ENCODE data around the gene NMT2. TPM values are rescaled to one million over a fixed set of nuclear protein-coding genes. Genes with fewer than 3 reads are reported as not detected.

NMT2 gene
- total RNA-seq, 1 experiment from 2014 or later: 14.4 TPM

DNA sequence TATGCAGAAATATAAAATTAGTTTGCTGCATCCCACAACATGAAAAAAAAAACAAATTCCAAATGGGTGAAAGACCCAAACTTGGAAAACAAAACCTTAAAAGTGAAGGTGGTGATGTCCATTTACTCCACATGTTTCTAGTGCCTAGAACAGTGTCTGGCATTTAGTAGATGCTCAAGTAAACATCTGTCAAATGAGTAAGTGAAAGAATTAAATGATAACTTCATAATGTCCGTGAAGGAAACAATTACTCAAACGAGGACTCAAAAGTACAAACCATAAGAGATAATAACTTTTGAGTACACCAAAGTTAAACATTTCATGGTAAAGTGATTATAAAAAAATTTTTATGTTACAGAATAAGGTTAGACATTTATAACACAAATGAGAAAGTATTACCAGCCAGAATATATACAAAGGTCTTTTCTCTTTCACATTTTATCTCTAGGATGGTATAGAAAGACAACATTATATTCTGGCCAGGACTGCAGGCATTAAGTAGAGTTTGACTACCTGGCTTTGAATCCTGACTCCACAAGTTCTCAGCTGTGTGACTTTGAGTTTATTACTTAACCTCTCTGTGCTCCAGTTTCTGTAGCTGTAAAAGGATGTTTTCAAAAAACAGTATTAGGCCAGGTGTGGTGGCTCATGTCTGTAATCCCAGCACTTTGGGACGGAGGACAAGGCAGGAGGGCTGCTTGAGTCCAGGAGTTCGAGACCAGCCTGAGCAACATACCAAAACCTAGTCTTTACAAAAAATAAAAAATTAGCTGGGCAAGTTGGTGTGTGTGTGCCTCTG lies 20.7 kb downstream of the NMT2 start:
- POLR2A ChIA-PET (ENCODE audit: unreplicated experiment): interaction anchor here (0.6 kb wide), 1 partner anchor 15 kb away, joined by 9 read pairs; no protein-coding TSS in a partner anchor
- H3K27me3 ChIP-seq (ENCODE audit: low read length): no peaks in the 10 kb centered on the region
- intact Hi-C loops (cut with micrococcal nuclease): no loop called here
- no peak overlapping the region for H3K9ac ChIP-seq (ENCODE audit: low read length)
- ATAC-seq (no peak), DNase-seq (no peak)
- H3K79me2 ChIP-seq (ENCODE audit: low read length): 0 out of 2 replicates have a peak, but pooled peaks cover 5% of the 10 kb centered on the region
- no peak overlapping the region for H3K4me2 ChIP-seq (ENCODE audit: low read length)
- no peak overlapping the region for H2AFZ ChIP-seq (ENCODE audit: low read length)
- no peak for TF ChIP-seq EZH2phosphoT487 (IDR thresholded peaks at IDR 0.05; ENCODE audit: borderline replicate concordance, low read length)
- no peak for TF ChIP-seq EZH2 (IDR thresholded peaks at IDR 0.05; ENCODE audit: low read length, unreplicated experiment)
- H4K20me1 ChIP-seq (ENCODE audit: low read length): no peaks in the 10 kb centered on the region
- H3K9me3 ChIP-seq (ENCODE audit: low read length): no peaks in the 10 kb centered on the region
- no peak overlapping the region for H3K27ac ChIP-seq (ENCODE audit: low read length)
- CTCF ChIA-PET: no interaction called here
- no peaks in the 10 kb centered on the region for H3K9me2 ChIP-seq (replicated peaks; ENCODE audit: low read length)
- no peak overlapping the region for H3K4me3 ChIP-seq (ENCODE audit: low read length)
- BruUV-seq (replicated peaks): no TSS peak
- no peaks in the 10 kb centered on the region for H3K36me3 ChIP-seq (ENCODE audit: low read depth, low read length)
- H3F3A ChIP-seq (ENCODE audit: low read length, unreplicated experiment): no peaks in the 10 kb centered on the region
- H3K4me1 ChIP-seq (ENCODE audit: insufficient read depth, low read length): 0 out of 2 replicates have a peak, but pooled peaks cover 2% of the 10 kb centered on the region

DNA sequence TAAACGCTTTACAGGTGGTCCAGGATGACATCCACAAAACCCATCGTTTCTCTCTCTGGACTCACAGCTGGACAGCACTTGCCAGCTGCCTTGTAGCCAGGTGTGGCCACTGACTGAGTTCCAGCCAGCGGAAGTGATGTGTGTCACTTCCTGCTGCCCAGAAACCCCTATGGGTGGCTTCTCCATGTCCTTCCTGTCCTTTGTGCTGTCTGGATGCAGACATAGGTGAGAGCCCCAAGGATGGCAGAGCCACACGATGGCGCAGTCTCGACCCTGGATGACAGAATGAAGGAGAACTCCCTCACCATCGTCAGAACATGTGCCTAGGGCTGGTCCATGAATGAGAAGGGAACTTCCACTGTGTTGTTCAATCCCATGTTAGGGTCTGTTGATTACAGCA lies 22.1 kb downstream of the NMT2 start:
- Histone ChIP-seq H3K4me2 (ENCODE audit: low read length) (no peak overlapping the region), H3K79me2 (ENCODE audit: low read length) (0 out of 2 replicates have a peak, but pooled peaks cover 5% of the 10 kb centered on the region), H2AFZ (ENCODE audit: low read length) (no peak overlapping the region), H3K27ac (ENCODE audit: low read length) (no peak overlapping the region), H3K4me1 (ENCODE audit: insufficient read depth, low read length) (0 out of 2 replicates have a peak, but pooled peaks cover 2% of the 10 kb centered on the region), H3K9ac (ENCODE audit: low read length) (no peak overlapping the region), H3K9me2 (replicated peaks; ENCODE audit: low read length) (no peaks in the 10 kb centered on the region), H3K36me3 (ENCODE audit: low read depth, low read length) (no peaks in the 10 kb centered on the region), H3K4me3 (ENCODE audit: low read length) (no peak overlapping the region), H3F3A (ENCODE audit: low read length, unreplicated experiment) (no peaks in the 10 kb centered on the region), H3K27me3 (ENCODE audit: low read length) (no peaks in the 10 kb centered on the region), H3K9me3 (ENCODE audit: low read length) (no peaks in the 10 kb centered on the region), H4K20me1 (ENCODE audit: low read length) (no peaks in the 10 kb centered on the region)
- DNase-seq (no peak), ATAC-seq (no peak)
- ChIA-PET POLR2A (ENCODE audit: unreplicated experiment) (no interaction called here), CTCF (no interaction called here)
- BruUV-seq (replicated peaks): no TSS peak
- intact Hi-C loops (cut with micrococcal nuclease): no loop called here
- TF ChIP-seq CTCF (conservative IDR thresholded peaks at IDR 0.05; ENCODE audit: low read depth, low read length) (no peak), EZH2 (IDR thresholded peaks at IDR 0.05; ENCODE audit: low read length, unreplicated experiment) (no peak)

- Histone ChIP-seq H3K9me3 (ENCODE audit: low read length) (no peaks in the 10 kb centered on the region), H3K9me2 (replicated peaks; ENCODE audit: low read length) (no peaks in the 10 kb centered on the region), H3K27me3 (ENCODE audit: low read length) (no peaks in the 10 kb centered on the region), H2AFZ (ENCODE audit: low read length) (no peak overlapping the region), H3K9ac (ENCODE audit: low read length) (no peak overlapping the region), H3K4me2 (ENCODE audit: low read length) (no peak overlapping the region), H3F3A (ENCODE audit: low read length, unreplicated experiment) (no peaks in the 10 kb centered on the region), H3K36me3 (ENCODE audit: low read depth, low read length) (no peaks in the 10 kb centered on the region), H3K4me3 (ENCODE audit: low read length) (no peak overlapping the region), H3K4me1 (ENCODE audit: insufficient read depth, low read length) (0 out of 2 replicates have a peak, but pooled peaks cover 2% of the 10 kb centered on the region), H4K20me1 (ENCODE audit: low read length) (no peaks in the 10 kb centered on the region), H3K79me2 (ENCODE audit: low read length) (0 out of 2 replicates have a peak, but pooled peaks cover 5% of the 10 kb centered on the region), H3K27ac (ENCODE audit: low read length) (no peak overlapping the region)
- no TSS peak for BruUV-seq (replicated peaks)
- TF ChIP-seq CTCF (conservative IDR thresholded peaks at IDR 0.05; ENCODE audit: low read depth, low read length) (no peak), EZH2phosphoT487 (IDR thresholded peaks at IDR 0.05; ENCODE audit: borderline replicate concordance, low read length) (no peak), EZH2 (IDR thresholded peaks at IDR 0.05; ENCODE audit: low read length, unreplicated experiment) (no peak)
- peak; percentile 59 for DNase-seq
- intact Hi-C loops (cut with micrococcal nuclease): no loop called here
- ATAC-seq: peak; percentile 55
- POLR2A ChIA-PET (ENCODE audit: unreplicated experiment): no interaction called here
- CTCF ChIA-PET: no interaction called here
Observed at GRCh38 chr10:15144788-15145187, 23.7 kb downstream of the NMT2 start.

Data from PC-3 (cell line).